CD4-positive, alpha-beta T cell (primary cell): ENCODE measurements around the gene PARD3B. TPM values are rescaled to one million over a fixed set of nuclear protein-coding genes. Genes with fewer than 3 reads are reported as not detected.

Source experiments
- ATAC-seq: fragments of 200-7000 bp; cut with Tn5 transposase; one replicate; pipeline ENCODE4 v1.10.0; 2022; ENCODE audit warnings: mild to moderate bottlenecking; ENCODE audit not compliant: poor library complexity
- CTCF ChIA-PET: fragments of 350-600 bp; sonication (Branson Sonifier 250); formaldehyde crosslinking; loops from one replicate; lab custom pipeline; 2021; ENCODE audit warnings: antibody characterized with exemption, inconsistent platforms; lab: Charles Lee
- POLR2A ChIA-PET: fragments of 350-600 bp; sonication (Branson Sonifier 250); formaldehyde crosslinking; loops from one replicate; lab custom pipeline; 2021; ENCODE audit warnings: antibody characterized with exemption, inconsistent platforms; lab: Charles Lee
- DNase-seq, 14 experiments: peaks; one replicate each; pipeline ENCODE4 v3.0.0-alpha.2; 2013 to 2020; ENCODE audit warnings: mixed read lengths in 2 of 14
- H3K27ac ChIP-seq, 2 donors: one replicate each; pipeline versions ENCODE4 v1.5.1 to v1.7.0; 2013; ENCODE audit warnings: low read length in 2 of 2, low read depth in 1 of 2, mild to moderate bottlenecking in 1 of 2
- H3K27me3 ChIP-seq, 2 experiments: 1 replicate in 1 of 2; 2 replicates in 1 of 2; pipeline versions ENCODE4 v1.6.1 to v1.7.0; 2013; ENCODE audit warnings: low read length in 2 of 2, control low read depth in 1 of 2, mild to moderate bottlenecking in 1 of 2, moderate library complexity in 1 of 2; ENCODE audit not compliant: insufficient read depth in 2 of 2, control insufficient read depth in 1 of 2
- H3K36me3 ChIP-seq: one replicate; pipeline ENCODE4 v1.6.1; 2013; ENCODE audit warnings: low read length, control low read depth; ENCODE audit not compliant: insufficient read depth
- H3K4me1 ChIP-seq: one replicate; pipeline ENCODE4 v1.6.1; 2013; ENCODE audit warnings: low read length, control low read depth; ENCODE audit not compliant: insufficient read depth
- H3K4me3 ChIP-seq: one replicate; pipeline ENCODE4 v1.5.1; 2013; ENCODE audit warnings: mild to moderate bottlenecking, low read length, moderate library complexity
- H3K9me3 ChIP-seq, 2 experiments: 1 replicate in 1 of 2; 2 replicates in 1 of 2; pipeline versions ENCODE4 v1.6.1 to v1.7.0; 2013; ENCODE audit warnings: low read length in 2 of 2, mild to moderate bottlenecking in 2 of 2, control low read depth in 1 of 2, moderate library complexity in 1 of 2; ENCODE audit not compliant: control insufficient read depth in 1 of 2, insufficient read depth in 1 of 2
- H3K27ac Mint-ChIP-seq: one replicate; pipeline ENCODE4 v1.8.0; 2020; ENCODE audit warnings: mixed read lengths
- H3K27me3 Mint-ChIP-seq: one replicate; pipeline ENCODE4 v1.8.0; 2021; ENCODE audit warnings: mixed read lengths
- H3K36me3 Mint-ChIP-seq: one replicate; pipeline ENCODE4 v1.8.0; 2021; ENCODE audit warnings: low read depth, mixed read lengths
- H3K4me1 Mint-ChIP-seq: one replicate; pipeline ENCODE4 v1.8.0; 2021; ENCODE audit warnings: low read depth, mixed read lengths
- H3K4me3 Mint-ChIP-seq: one replicate; pipeline ENCODE4 v1.8.0; 2020; ENCODE audit warnings: mild to moderate bottlenecking, mixed read lengths
- H3K9me3 Mint-ChIP-seq: one replicate; pipeline ENCODE4 v1.8.0; 2020; ENCODE audit warnings: mixed read lengths
- CTCF ChIP-seq: fragments of 200-600 bp; IDR thresholded peaks from one replicate; pipeline ENCODE4 v1.8.0; 2022; ENCODE audit warnings: antibody characterized with exemption, mild to moderate bottlenecking
- intact Hi-C, 2 experiments: fragments of 100-400 bp; cut with DNase I in 1 of 2; cut with micrococcal nuclease in 1 of 2; formaldehyde crosslinking; loops; one replicate each; pipeline versions ENCODE4 v1.15.1 to v1.9.0; 2023 to 2025; cut with DNase I, micrococcal nuclease
- total RNA-seq, 174 experiments: library from RNA in 2 of 174; stranded (reverse) in 2 of 174; gene quantifications; one replicate each; pipeline ENCODE4 v1.2.3 and lab custom pipeline; 2021 to 2026

Gene PARD3B
- total RNA-seq, 2 experiments from 2014 or later: 0.87 to 1.9 TPM

GRCh38 chr2:205482399-205483081, 937.3 kb downstream of the PARD3B start:
- no peaks in the 10 kb centered on the region for H3K27me3 ChIP-seq
- no peaks in the 10 kb centered on the region for H3K9me3 Mint-ChIP-seq
- H3K27me3 Mint-ChIP-seq: no peaks in the 10 kb centered on the region
- no peaks in the 10 kb centered on the region for H3K36me3 Mint-ChIP-seq
- no peak overlapping the region for H3K27ac ChIP-seq
- intact Hi-C loops: no loop called here
- no peak overlapping the region for H3K4me3 Mint-ChIP-seq
- POLR2A ChIA-PET: no interaction called here
- CTCF ChIA-PET: no interaction called here
- no peak for ATAC-seq
- no peaks in the 10 kb centered on the region for H3K36me3 ChIP-seq
- DNase-seq: no peak
- H3K4me3 ChIP-seq: no peak overlapping the region
- H3K4me1 ChIP-seq: no peaks in the 10 kb centered on the region
- H3K4me1 Mint-ChIP-seq: no peaks in the 10 kb centered on the region
- no peak for TF ChIP-seq CTCF
- no peaks in the 10 kb centered on the region for H3K9me3 ChIP-seq
- H3K27ac Mint-ChIP-seq: no peak overlapping the region

- ATAC-seq: no peak
- no peak overlapping the region for H3K4me3 ChIP-seq
- H3K9me3 ChIP-seq: no peaks in the 10 kb centered on the region
- intact Hi-C loops: no loop called here
- Mint-ChIP-seq H3K36me3 (no peaks in the 10 kb centered on the region), H3K4me1 (no peaks in the 10 kb centered on the region), H3K4me3 (no peak overlapping the region), H3K27ac (no peak overlapping the region), H3K9me3 (no peaks in the 10 kb centered on the region), H3K27me3 (no peaks in the 10 kb centered on the region)
- no peak overlapping the region for H3K27ac ChIP-seq
- no peaks in the 10 kb centered on the region for H3K27me3 ChIP-seq
- ChIA-PET POLR2A (no interaction called here), CTCF (no interaction called here)
- no peaks in the 10 kb centered on the region for H3K4me1 ChIP-seq
- H3K36me3 ChIP-seq: no peaks in the 10 kb centered on the region
- no peak for TF ChIP-seq CTCF
- no peak for DNase-seq
Measured at GRCh38 chr2:205483095-205483494, 937.8 kb downstream of the PARD3B start.

GRCh38 chr2:205484215-205484614, 938.9 kb downstream of the PARD3B start:
- Mint-ChIP-seq H3K4me1 (no peaks in the 10 kb centered on the region), H3K36me3 (no peaks in the 10 kb centered on the region), H3K9me3 (no peaks in the 10 kb centered on the region), H3K4me3 (no peak overlapping the region), H3K27me3 (no peaks in the 10 kb centered on the region), H3K27ac (no peak overlapping the region)
- Histone ChIP-seq H3K4me3 (no peak overlapping the region), H3K4me1 (no peaks in the 10 kb centered on the region), H3K27ac (no peak overlapping the region), H3K36me3 (no peaks in the 10 kb centered on the region), H3K27me3 (no peaks in the 10 kb centered on the region), H3K9me3 (no peaks in the 10 kb centered on the region)
- DNase-seq (no peak), ATAC-seq (no peak)
- no peak for TF ChIP-seq CTCF
- intact Hi-C loops: no loop called here
- ChIA-PET CTCF (no interaction called here), POLR2A (interaction anchor here (1.3 kb wide), 1 partner anchor 10 kb away, joined by 3 read pairs; no protein-coding TSS in a partner anchor)
